Fibroblast of lung (primary cell): ENCODE results near the gene HDAC2. TPM values are rescaled to one million over a fixed set of nuclear protein-coding genes. Genes with fewer than 3 reads are reported as not detected.
"Not testable (repeated sequence)": the region's sequence is repeated elsewhere in the genome, so short reads cannot be mapped to it uniquely, and the experiment has no call there.

Source experiments
- DNase-seq, 2 donors: peaks; one replicate each; pipeline versions ENCODE4 v3.0.0 to v3.0.0-alpha.2; 2010; ENCODE audit warnings: low read depth in 2 of 2
- H2AFZ ChIP-seq: 2 replicates; pipeline ENCODE4 v1.5.1; 2012; ENCODE audit warnings: low read length, control low read depth, inconsistent platforms
- H3K27ac ChIP-seq: 2 replicates; pipeline ENCODE4 v1.5.1; 2011; ENCODE audit warnings: low read length, control low read depth; ENCODE audit not compliant: insufficient read depth
- H3K27me3 ChIP-seq: 2 replicates; pipeline ENCODE4 v1.5.1; 2011; ENCODE audit warnings: mild to moderate bottlenecking, low read length; ENCODE audit not compliant: control insufficient read depth, insufficient read depth
- H3K36me3 ChIP-seq: 2 replicates; pipeline ENCODE4 v1.5.1; 2011; ENCODE audit warnings: low read length; ENCODE audit not compliant: control insufficient read depth, insufficient read depth
- H3K4me1 ChIP-seq: 2 replicates; pipeline ENCODE4 v1.5.1; 2011; ENCODE audit warnings: low read length; ENCODE audit not compliant: control insufficient read depth, insufficient read depth; ENCODE audit errors: extremely low read depth
- H3K4me2 ChIP-seq: 2 replicates; pipeline ENCODE4 v1.5.1; 2011; ENCODE audit warnings: low read length, control low read depth; ENCODE audit not compliant: insufficient read depth; ENCODE audit errors: extremely low read depth
- H3K4me3 ChIP-seq, 4 experiments: fragments of 200-600 bp in 1 of 4; sonication (generic) in 1 of 4; replicated peaks in 1 of 4; 2 replicates each; pipeline ENCODE4 v1.5.1; 2011 to 2016; ENCODE audit warnings: low read length in 4 of 4, low read depth in 3 of 4, mild to moderate bottlenecking in 3 of 4, control low read depth in 2 of 4, inconsistent platforms in 1 of 4, mixed read lengths in 1 of 4; ENCODE audit not compliant: insufficient read depth in 1 of 4; ENCODE audit errors: control extremely low read depth in 1 of 4
- H3K79me2 ChIP-seq: 2 replicates; pipeline ENCODE4 v1.5.1; 2012; ENCODE audit warnings: mild to moderate bottlenecking, low read length, inconsistent platforms; ENCODE audit not compliant: control insufficient read depth, insufficient read depth
- H3K9ac ChIP-seq: 2 replicates; pipeline ENCODE4 v1.5.1; 2011; ENCODE audit warnings: mild to moderate bottlenecking, low read length, control low read depth; ENCODE audit not compliant: insufficient read depth
- H3K9me3 ChIP-seq: 2 replicates; pipeline ENCODE4 v1.5.1; 2012; ENCODE audit warnings: low read depth, low read length; ENCODE audit not compliant: control insufficient read depth, insufficient read depth
- H4K20me1 ChIP-seq: 2 replicates; pipeline ENCODE4 v1.5.1; 2011; ENCODE audit warnings: low read length; ENCODE audit not compliant: control insufficient read depth, insufficient read depth; ENCODE audit errors: extremely low read depth
- CTCF ChIP-seq, 2 donors: IDR thresholded peaks in 1 of 2; conservative IDR thresholded peaks in 1 of 2; 1 replicate in 1 of 2; 2 replicates in 1 of 2; pipeline ENCODE4 v1.5.1; 2011 to 2012; ENCODE audit warnings: low read length in 2 of 2, control low read depth in 1 of 2, inconsistent platforms in 1 of 2, low read depth in 1 of 2, mild to moderate bottlenecking in 1 of 2
- EZH2 ChIP-seq: IDR thresholded peaks from 2 replicates; pipeline ENCODE4 v1.5.1; 2012; ENCODE audit warnings: low read length, control low read depth, mild to moderate bottlenecking; ENCODE audit errors: missing control alignments
- polyA minus RNA-seq: library from RNA; depleted of rRNA, polyadenylated mRNA; stranded (reverse); fragments of >200 nt; gene quantifications from 2 replicates; pipeline ENCODE4 v1.2.3, GENCODE V29; 2011; ENCODE audit warnings: low replicate concordance
- polyA plus RNA-seq, 2 donors: library from polyadenylated mRNA; depleted of rRNA in 1 of 2; stranded (reverse) in 1 of 2; unstranded in 1 of 2; fragments of >200 nt; gene quantifications; 2 replicates each; pipeline ENCODE4 v1.2.1, GENCODE V29; 2011 to 2012; ENCODE audit warnings: missing spikeins in 1 of 2
- total RNA-seq: library from RNA; depleted of rRNA; stranded (reverse); fragments of >200 nt; gene quantifications from 2 replicates; pipeline ENCODE4 v1.2.1, GENCODE V29; 2014

HDAC2 gene
- 50.3 and 64.9 TPM in 2 replicates for total RNA-seq
- polyA plus RNA-seq = 155 TPM in 2 replicates
- 111 and 133 TPM in 2 replicates for polyA plus RNA-seq (2012)
- 10.5 and 30.0 TPM in 2 replicates for polyA minus RNA-seq

GRCh38 chr6:113970805-113971676 is at the start of gene HDAC2:
Gene HDAC2, minus strand, starts transcription at chr6:113971148. Its CDS starts 240 bp downstream, at chr6:113970908.
- peak within 1 kb of the TSS; percentile 94 for H3K4me2 ChIP-seq
- no peaks in the 10 kb centered on the region for H3K9me3 ChIP-seq
- peak within 1 kb of the TSS; percentile 98 for H2AFZ ChIP-seq
- H3K36me3 ChIP-seq = peaks cover 1% of the 10 kb centered on the region
- no peak for TF ChIP-seq CTCF (conservative IDR thresholded peaks at IDR 0.05 in 1 of 2, IDR thresholded peaks at IDR 0.05 in 1 of 2; ENCODE audit: low read depth in 1 of 2, low read length in 2 of 2)
- TF ChIP-seq EZH2 = no peak
- H3K79me2 ChIP-seq = peaks cover 49% of the 10 kb centered on the region
- peak within 1 kb of the TSS; percentile 86 for H3K9ac ChIP-seq
- peaks cover 4% of the 10 kb centered on the region for H4K20me1 ChIP-seq
- no peaks in the 10 kb centered on the region for H3K27me3 ChIP-seq
- peak within 1 kb of the TSS; percentile 96 for H3K27ac ChIP-seq
- H3K4me3 ChIP-seq = peak within 1 kb of the TSS; percentile 77 to 97 (median 86)
- peak; percentile 78 to 83 for DNase-seq
- H3K4me1 ChIP-seq = no peaks in the 10 kb centered on the region

GRCh38 chr6:114020196-114020595 is 49.2 kb upstream of the HDAC2 start:
- Histone ChIP-seq H3K9ac (no peak overlapping the region), H2AFZ (no peak overlapping the region), H4K20me1 (no peaks in the 10 kb centered on the region), H3K79me2 (no peaks in the 10 kb centered on the region), H3K27me3 (no peaks in the 10 kb centered on the region), H3K4me1 (no peaks in the 10 kb centered on the region), H3K36me3 (no peaks in the 10 kb centered on the region), H3K4me3 (no peak overlapping the region), H3K9me3 (no peaks in the 10 kb centered on the region), H3K4me2 (no peak overlapping the region), H3K27ac (no peak overlapping the region)
- no peak for DNase-seq
- TF ChIP-seq EZH2 = no peak

DNA sequence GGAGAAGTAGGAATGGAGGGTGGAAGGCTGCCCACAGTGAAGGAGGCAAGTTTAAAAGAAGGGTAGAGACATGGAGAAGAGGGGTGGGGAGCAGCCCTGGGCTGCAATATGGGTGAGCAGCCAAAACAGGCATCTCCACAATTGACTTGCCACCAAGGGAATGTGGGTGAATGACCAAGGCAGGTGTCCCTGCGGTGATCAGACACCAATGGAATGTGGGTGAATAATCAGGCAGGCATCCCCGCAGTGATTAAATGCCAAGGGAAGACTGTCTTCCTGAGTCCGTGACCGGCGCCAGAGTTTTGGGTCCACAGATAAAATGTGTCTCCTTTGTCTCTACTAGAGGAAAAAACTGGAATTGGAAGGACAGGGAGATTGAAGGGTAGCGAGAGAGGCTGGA is 46.2 kb upstream of the HDAC2 start:
- not testable (repeated sequence) for H3K4me2 ChIP-seq, H3K27me3 ChIP-seq, H4K20me1 ChIP-seq, H3K79me2 ChIP-seq, H3K9me3 ChIP-seq, H3K36me3 ChIP-seq, H3K4me1 ChIP-seq, H3K27ac ChIP-seq, H3K9ac ChIP-seq, H3K4me3 ChIP-seq, H2AFZ ChIP-seq
- peak in 1 of 2 donors; percentile 78 for DNase-seq

DNA sequence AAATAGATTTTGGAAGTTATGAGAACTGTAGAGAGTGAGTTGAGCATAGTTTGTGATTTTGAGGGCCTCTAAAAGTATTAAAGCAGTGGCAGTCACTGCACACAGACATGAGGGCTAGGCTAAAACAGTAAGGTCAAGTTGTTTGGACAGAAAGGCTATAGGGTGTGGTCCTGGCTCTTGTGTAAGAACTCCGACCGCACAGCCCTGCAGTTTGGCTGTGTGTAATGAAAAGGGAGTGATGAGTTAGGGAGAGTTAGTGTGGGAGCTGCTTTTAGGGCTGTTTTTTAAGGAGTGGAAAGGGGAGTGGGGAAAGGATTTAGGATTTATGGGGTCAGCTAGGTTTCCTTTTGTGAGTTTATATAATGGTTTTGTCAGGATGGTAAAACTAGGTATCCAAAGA is 43.2 kb upstream of the HDAC2 start:
- H4K20me1 ChIP-seq, H3K4me3 ChIP-seq, H3K36me3 ChIP-seq, H3K79me2 ChIP-seq, H3K4me1 ChIP-seq, H3K9me3 ChIP-seq, H2AFZ ChIP-seq, H3K27me3 ChIP-seq, H3K27ac ChIP-seq, H3K4me2 ChIP-seq, H3K9ac ChIP-seq: not testable (repeated sequence)
- peak in 1 of 2 donors; percentile 42 for DNase-seq

DNA sequence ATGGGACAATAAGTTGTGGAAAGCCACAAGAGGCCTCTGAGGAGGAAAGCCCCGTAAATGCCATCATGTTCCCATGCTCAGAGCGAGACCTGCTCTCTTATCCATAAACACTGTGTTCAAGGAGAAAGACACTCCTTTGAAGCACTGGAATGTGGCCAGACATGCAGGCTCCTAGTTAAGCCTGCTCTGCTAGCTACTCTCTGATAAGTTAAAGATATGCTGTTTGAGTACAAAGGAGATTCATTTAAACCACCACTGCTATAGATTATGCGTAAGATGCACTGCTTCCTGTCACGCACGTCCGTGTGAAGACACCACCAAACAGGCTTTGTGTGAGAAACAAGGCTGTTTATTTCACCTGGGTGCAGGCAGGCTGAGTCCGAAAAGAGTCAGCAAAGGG is 40.5 kb upstream of the HDAC2 start:
- not testable (repeated sequence) for H3K4me3 ChIP-seq, H3K27me3 ChIP-seq, H3K9me3 ChIP-seq, H3K4me1 ChIP-seq, H3K9ac ChIP-seq, H4K20me1 ChIP-seq, H3K79me2 ChIP-seq, H3K27ac ChIP-seq, H3K4me2 ChIP-seq, H3K36me3 ChIP-seq, DNase-seq, H2AFZ ChIP-seq
